ENCODE measurements around the gene XYLT1. TPM values are rescaled to one million over a fixed set of nuclear protein-coding genes. Genes with fewer than 3 reads are reported as not detected.
"Not testable (repeated sequence)": the region's sequence is repeated elsewhere in the genome, so short reads cannot be mapped to it uniquely, and the experiment has no call there.

Gene XYLT1
- total RNA-seq, 1 donor from 2014 or later, result 14.5 TPM

- DNase-seq, result no peak
Measured at GRCh38 chr16:17308186-17308585, 162.6 kb downstream of the XYLT1 start.

GRCh38 chr16:17307504-17307903 lies 163.3 kb downstream of the XYLT1 start:
- no peak for DNase-seq

DNA sequence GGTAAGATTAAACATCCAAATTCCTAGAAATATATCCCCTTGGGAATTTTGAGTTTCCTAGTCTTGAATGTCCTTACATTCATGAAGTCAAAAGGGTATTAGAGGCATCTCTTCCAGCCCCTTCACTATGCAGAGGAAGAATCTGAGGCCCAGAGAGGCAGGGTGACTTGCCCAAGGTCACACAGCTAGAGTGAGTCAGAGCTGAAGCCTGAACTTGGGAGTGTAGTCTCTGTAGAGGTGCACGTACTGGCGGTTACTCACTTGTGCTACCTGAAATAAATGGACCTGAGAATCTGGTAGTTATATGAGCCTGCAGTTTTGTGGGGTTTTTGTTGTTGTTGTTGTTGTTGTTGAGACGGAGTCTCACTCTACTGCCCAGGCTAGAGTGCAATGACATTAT lies 164.0 kb downstream of the XYLT1 start:
- DNase-seq, result no peak

DNA sequence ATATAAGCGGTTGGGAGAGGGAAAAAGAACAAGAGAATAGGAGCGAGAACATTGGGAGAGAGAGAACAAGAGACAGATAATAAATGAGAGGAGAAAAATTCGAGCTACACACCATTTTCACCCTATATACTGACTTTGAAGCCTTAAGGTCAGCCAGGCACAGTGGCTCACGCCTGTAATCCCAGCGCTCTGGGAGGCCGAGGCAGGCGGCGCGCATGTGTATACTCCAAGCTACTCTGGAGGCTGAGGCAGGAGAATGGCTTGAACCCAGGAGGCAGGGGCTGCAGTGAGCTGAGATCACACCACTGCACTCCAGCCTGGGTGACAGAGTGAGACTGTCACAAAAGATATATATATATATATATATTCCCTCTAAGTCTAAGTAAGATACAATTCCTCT lies 164.5 kb downstream of the XYLT1 start:
- not testable (repeated sequence) for DNase-seq

DNA sequence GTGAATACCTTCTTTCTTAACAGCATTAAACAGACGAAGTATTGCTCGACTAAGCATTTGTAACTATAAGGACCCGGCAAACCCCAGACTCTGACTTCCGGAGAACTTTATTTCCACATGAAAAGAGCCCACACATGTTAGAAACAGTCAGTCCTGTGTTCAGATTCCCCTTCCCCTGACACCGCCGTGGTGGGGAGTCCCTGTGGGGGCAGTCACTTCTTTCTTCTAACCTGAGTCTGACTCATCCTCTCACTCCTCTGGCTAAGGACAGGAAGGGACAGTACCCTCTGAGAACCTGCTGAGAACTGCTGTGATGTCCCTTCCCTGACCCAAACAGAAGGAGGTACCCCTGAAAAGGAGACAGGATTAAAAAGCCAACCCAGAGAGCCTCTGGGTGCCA lies 165.1 kb downstream of the XYLT1 start:
- no peak for DNase-seq

DNA sequence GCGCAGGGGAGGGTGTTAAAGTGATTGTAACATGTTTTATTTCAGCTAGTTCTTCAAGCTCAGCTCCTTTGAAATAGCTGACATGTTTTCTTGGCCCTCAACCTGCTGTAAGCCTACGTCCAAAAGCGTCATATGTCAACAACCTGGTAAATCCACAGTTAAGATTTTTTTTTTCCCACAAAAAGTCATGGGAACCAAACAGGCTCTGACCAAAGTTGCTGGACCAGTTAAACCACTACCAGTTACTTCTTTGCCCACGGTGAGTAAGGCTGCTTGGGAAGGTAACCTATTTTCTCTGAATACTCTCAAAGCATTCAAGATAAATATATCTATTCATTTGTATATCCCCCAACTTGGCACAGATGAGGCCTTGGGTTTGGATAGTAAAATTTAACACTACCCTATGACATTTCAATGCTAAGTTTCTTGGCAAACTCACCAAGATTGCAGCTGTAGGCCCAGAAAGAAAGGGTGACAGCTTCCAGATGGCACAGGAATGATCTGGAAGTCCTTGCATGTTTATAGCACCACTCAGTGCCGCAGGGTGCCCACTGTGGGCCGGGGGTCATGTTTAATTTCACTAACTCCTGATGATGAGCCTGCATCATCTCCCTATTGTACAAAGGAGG lies 166.2 kb downstream of the XYLT1 start:
- DNase-seq, result peak; percentile 84

DNA sequence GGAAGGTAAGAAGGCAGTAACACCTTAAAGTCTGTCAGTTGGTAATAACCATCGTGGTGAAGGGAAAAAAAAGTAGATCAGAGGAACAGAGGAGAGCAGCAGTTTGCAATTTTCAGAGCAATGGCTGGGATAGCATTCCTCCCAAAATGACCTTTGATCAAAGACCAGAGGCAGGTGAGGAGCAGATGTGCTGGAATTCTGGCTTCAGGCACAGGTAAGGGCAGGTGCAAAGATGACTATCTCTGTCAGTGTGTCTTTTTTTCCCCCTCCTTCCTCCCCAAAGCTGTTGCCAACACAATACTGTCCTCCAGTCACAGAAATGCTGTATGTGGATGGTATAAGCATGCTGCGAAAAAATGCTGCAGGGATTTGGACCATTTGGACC lies 166.7 kb downstream of the XYLT1 start:
- DNase-seq, result no peak

DNA sequence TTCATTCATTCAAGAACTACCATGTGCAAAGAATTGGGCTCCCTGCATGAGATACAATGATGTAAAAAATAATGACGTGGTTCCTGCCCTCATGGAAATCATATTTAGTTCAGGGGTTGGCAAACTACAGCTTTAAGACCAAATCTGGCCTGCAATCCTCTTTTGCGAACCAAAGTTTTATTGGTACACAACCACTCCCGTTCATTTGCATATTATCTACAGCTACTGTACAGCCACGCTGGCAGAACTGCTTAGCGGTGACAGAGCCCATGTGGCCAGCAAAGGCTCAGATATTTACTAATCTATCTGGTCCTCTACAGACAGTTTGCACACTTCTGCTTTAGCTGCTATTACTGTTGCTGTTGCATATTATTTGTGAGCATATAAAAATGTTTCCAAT lies 167.7 kb downstream of the XYLT1 start:
- DNase-seq, result no peak

- DNase-seq, result no peak
Measured at GRCh38 chr16:17302620-17303019, 168.1 kb downstream of the XYLT1 start.

DNA sequence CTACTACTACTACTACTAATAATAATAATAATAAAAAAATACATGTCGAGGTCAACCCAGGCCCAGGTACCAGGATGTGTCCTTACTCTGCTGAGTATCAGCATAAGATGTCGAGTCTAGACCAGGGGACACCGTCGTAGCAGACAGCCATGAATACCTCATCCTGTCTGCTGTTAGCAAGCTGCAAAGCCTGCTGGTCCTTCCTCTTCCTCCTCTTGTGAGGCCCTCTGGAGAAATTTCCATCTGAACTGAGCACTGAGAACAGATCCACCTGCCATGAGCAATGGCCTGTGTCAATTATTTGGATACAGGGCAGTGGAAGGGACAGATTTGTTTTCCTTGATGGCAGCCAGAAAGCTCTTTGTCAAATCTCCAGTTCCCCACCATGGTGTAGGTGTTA lies 168.5 kb downstream of the XYLT1 start:
- DNase-seq, result no peak

GRCh38 chr16:17301593-17302135 lies 169.1 kb downstream of the XYLT1 start:
- DNase-seq, result no peak

DNA sequence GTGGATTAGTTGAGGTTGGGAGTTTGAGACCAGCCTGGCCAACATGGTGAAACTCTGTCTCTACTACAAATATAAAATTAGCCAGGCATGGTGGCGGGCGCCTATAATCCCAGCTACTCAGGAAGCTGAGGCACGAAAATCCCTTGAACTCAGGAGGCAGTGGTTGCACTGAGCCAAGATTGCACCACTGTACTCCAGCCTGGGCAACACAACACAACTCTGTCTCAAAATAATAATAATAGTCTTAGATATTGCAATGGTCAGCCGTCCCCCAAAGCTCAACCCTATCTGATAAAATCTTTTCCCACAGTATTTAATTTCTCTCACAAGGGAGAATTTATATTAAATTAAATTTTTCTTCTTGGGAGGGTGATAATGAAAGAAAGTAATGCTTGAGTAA lies 169.6 kb downstream of the XYLT1 start:
- no peak for DNase-seq

GRCh38 chr16:17299790-17300189 lies 171.0 kb downstream of the XYLT1 start:
- no peak for DNase-seq

DNA sequence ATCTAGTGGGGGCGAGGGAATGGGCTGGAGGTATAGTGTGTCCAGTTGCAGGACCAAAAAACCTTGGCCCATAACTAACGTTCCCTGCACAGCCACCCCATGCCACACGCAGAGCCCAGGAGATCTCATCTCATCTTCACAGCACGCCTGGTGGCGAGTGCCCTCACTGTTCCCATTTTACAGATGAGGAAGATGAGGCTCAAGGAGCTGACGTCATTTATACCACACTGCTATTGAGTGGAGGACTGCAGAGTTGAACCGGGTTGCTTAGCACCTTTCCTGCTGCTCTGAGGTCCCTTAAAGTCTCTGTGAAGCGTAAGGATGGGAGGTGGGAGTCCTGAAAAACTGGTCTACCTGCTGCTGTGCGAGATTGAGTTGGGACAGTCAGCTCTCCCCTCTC lies 172.5 kb downstream of the XYLT1 start:
- no peak for DNase-seq

DNA sequence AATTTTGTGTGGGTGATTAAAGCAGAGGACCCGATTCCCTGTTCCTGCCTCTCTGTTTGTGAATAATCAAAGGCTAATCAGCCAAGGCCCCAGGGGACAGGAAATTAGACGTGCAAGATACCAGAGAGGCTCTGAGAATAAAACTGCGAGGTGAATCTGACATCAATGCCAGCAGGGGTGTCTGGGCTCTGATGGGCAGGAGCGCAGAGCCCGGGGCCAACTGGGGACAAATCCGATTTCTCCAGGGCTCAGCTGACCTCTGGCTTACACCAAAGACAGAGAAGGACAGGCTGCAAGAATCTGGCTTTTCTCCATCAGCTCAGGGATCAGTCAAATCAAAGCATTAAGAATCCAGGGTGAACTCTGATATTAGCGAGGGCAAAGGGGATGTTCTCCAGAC lies 174.3 kb downstream of the XYLT1 start:
- DNase-seq, result no peak

GRCh38 chr16:17295948-17296347 lies 174.8 kb downstream of the XYLT1 start:
- DNase-seq, result no peak

GRCh38 chr16:17294856-17295255 lies 175.9 kb downstream of the XYLT1 start:
- DNase-seq, result no peak

DNA sequence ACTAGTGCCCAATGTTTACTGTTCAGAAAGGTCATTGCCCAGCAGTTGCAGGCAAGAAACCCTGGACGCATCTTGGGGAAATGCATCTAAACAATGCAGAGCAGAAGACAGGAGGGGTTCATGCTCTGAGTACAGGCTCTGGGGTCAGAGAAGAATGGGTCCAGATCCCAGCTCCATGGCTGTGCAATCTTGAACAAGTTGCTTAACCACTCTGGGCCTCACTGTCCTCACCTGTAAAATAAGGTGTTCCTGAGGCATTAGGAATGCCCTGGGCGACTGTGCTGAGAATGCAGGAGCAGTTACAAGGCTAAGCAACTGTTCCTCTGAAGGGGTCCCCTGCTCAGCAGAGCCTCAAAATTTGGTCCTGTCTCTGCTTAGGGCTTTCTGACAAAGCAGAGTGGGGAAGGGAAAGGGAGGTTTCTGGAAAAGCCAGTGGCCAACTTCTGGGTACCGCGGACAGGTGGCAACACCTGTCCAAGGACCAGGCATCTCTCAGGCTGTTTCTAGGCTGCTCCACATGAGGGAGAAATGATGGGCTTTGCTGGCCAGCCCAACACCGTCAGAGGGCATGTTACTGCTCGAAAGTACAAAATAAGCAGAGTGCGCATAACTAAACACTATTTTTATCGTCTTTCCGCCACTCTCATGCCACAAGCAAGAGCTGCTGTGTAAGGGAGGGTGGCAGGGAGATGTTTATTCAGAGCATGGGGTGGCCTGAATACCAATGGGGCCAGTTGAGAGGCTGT lies 176.8 kb downstream of the XYLT1 start:
- no peak for DNase-seq

GRCh38 chr16:17291289-17291688 lies 179.5 kb downstream of the XYLT1 start:
- DNase-seq, result no peak

GRCh38 chr16:17289674-17290635 lies 180.8 kb downstream of the XYLT1 start:
- peak; percentile 55 for DNase-seq

- DNase-seq, result no peak
Measured at GRCh38 chr16:17289050-17289449, 181.7 kb downstream of the XYLT1 start.

- no peak for DNase-seq
Measured at GRCh38 chr16:17287166-17287800, 183.5 kb downstream of the XYLT1 start.

Measured in tongue (tissue), 2 donors.